Measurements from ENCODE around the gene ANXA5.

ANXA5 gene

GRCh38 chr4:121712783-121713182, 16.0 kb upstream of the ANXA5 start:
- Histone ChIP-seq H3K79me2 (ENCODE audit: low read length) (no peaks in the 10 kb centered on the region), H3K4me1 (ENCODE audit: low read length) (no peaks in the 10 kb centered on the region), H4K20me1 (ENCODE audit: insufficient read depth, low read length) (no peaks in the 10 kb centered on the region), H2AFZ (ENCODE audit: low read length) (no peak overlapping the region), H3F3A (ENCODE audit: insufficient read depth, low read length) (no peaks in the 10 kb centered on the region), H3K9ac (ENCODE audit: low read length) (no peak overlapping the region), H3K9me3 (replicated peaks; ENCODE audit: insufficient read depth, low read length) (no peaks in the 10 kb centered on the region), H3K9me2 (replicated peaks; ENCODE audit: insufficient read depth, low read length) (no peaks in the 10 kb centered on the region), H3K27me3 (replicated peaks; ENCODE audit: insufficient read depth, low read length) (no peaks in the 10 kb centered on the region), H3K36me3 (replicated peaks; ENCODE audit: insufficient read depth, low read length) (no peaks in the 10 kb centered on the region), H3K4me2 (ENCODE audit: low read depth, low read length) (no peak overlapping the region), H3K27ac (ENCODE audit: low read length) (no peak overlapping the region), H3K4me3 (ENCODE audit: low read length) (no peak overlapping the region)
- TF ChIP-seq CTCF (IDR thresholded peaks at IDR 0.05; ENCODE audit: low read length) (no peak), EZH2phosphoT487 (IDR thresholded peaks at IDR 0.05; ENCODE audit: low read length) (no peak), EZH2 (optimal IDR thresholded peaks at IDR 0.05; ENCODE audit: low read depth, low read length) (no peak)
- DNase-seq, result no peak

GRCh38 chr4:121712001-121712651, 15.3 kb upstream of the ANXA5 start:
- H4K20me1 ChIP-seq (ENCODE audit: insufficient read depth, low read length), result no peaks in the 10 kb centered on the region
- no peak for DNase-seq
- H3F3A ChIP-seq (ENCODE audit: insufficient read depth, low read length), result no peaks in the 10 kb centered on the region
- H3K27ac ChIP-seq (ENCODE audit: low read length), result no peak overlapping the region
- no peaks in the 10 kb centered on the region for H3K9me2 ChIP-seq (replicated peaks; ENCODE audit: insufficient read depth, low read length)
- no peaks in the 10 kb centered on the region for H3K27me3 ChIP-seq (replicated peaks; ENCODE audit: insufficient read depth, low read length)
- no peak overlapping the region for H3K4me3 ChIP-seq (ENCODE audit: low read length)
- no peaks in the 10 kb centered on the region for H3K36me3 ChIP-seq (replicated peaks; ENCODE audit: insufficient read depth, low read length)
- TF ChIP-seq EZH2phosphoT487 (IDR thresholded peaks at IDR 0.05; ENCODE audit: low read length), result no peak
- TF ChIP-seq CTCF (IDR thresholded peaks at IDR 0.05; ENCODE audit: low read length), result no peak
- TF ChIP-seq EZH2 (optimal IDR thresholded peaks at IDR 0.05; ENCODE audit: low read depth, low read length), result no peak
- no peak overlapping the region for H3K9ac ChIP-seq (ENCODE audit: low read length)
- no peaks in the 10 kb centered on the region for H3K79me2 ChIP-seq (ENCODE audit: low read length)
- peak overlapping the region; percentile 35; the same call in 1 of the 2 replicates for H2AFZ ChIP-seq (ENCODE audit: low read length)
- H3K4me2 ChIP-seq (ENCODE audit: low read depth, low read length), result peak overlapping the region; percentile 24; the same call in 1 of the 2 replicates
- H3K4me1 ChIP-seq (ENCODE audit: low read length), result no peaks in the 10 kb centered on the region
- H3K9me3 ChIP-seq (replicated peaks; ENCODE audit: insufficient read depth, low read length), result no peaks in the 10 kb centered on the region

- Histone ChIP-seq H2AFZ (ENCODE audit: low read length) (peak overlapping the region; percentile 35), H3K4me2 (ENCODE audit: low read depth, low read length) (peak overlapping the region; percentile 24; the same call in 1 of the 2 replicates), H3K4me3 (ENCODE audit: low read length) (no peak overlapping the region), H3K9me3 (replicated peaks; ENCODE audit: insufficient read depth, low read length) (no peaks in the 10 kb centered on the region), H3K27me3 (replicated peaks; ENCODE audit: insufficient read depth, low read length) (no peaks in the 10 kb centered on the region), H3K4me1 (ENCODE audit: low read length) (no peaks in the 10 kb centered on the region), H3F3A (ENCODE audit: insufficient read depth, low read length) (no peaks in the 10 kb centered on the region), H3K9me2 (replicated peaks; ENCODE audit: insufficient read depth, low read length) (no peaks in the 10 kb centered on the region), H3K36me3 (replicated peaks; ENCODE audit: insufficient read depth, low read length) (no peaks in the 10 kb centered on the region), H3K9ac (ENCODE audit: low read length) (no peak overlapping the region), H3K79me2 (ENCODE audit: low read length) (no peaks in the 10 kb centered on the region), H4K20me1 (ENCODE audit: insufficient read depth, low read length) (no peaks in the 10 kb centered on the region), H3K27ac (ENCODE audit: low read length) (no peak overlapping the region)
- no peak for TF ChIP-seq CTCF (IDR thresholded peaks at IDR 0.05; ENCODE audit: low read length)
- TF ChIP-seq EZH2phosphoT487 (IDR thresholded peaks at IDR 0.05; ENCODE audit: low read length), result no peak
- no peak for TF ChIP-seq EZH2 (optimal IDR thresholded peaks at IDR 0.05; ENCODE audit: low read depth, low read length)
- peak; percentile 21 for DNase-seq
Measured at GRCh38 chr4:121711263-121712000, 14.7 kb upstream of the ANXA5 start.

All from MM.1S (cell line).